NCI-H2107 treated with DMSO at 0.1 percent for 48 hours (cell line): ENCODE measurements around the gene CASP9.

Experiments
- DNase-seq: peaks from one replicate; lab custom pipeline; 2025; ENCODE audit not compliant: unreplicated experiment; lab: John Stamatoyannopoulos, UW

Gene CASP9

DNA sequence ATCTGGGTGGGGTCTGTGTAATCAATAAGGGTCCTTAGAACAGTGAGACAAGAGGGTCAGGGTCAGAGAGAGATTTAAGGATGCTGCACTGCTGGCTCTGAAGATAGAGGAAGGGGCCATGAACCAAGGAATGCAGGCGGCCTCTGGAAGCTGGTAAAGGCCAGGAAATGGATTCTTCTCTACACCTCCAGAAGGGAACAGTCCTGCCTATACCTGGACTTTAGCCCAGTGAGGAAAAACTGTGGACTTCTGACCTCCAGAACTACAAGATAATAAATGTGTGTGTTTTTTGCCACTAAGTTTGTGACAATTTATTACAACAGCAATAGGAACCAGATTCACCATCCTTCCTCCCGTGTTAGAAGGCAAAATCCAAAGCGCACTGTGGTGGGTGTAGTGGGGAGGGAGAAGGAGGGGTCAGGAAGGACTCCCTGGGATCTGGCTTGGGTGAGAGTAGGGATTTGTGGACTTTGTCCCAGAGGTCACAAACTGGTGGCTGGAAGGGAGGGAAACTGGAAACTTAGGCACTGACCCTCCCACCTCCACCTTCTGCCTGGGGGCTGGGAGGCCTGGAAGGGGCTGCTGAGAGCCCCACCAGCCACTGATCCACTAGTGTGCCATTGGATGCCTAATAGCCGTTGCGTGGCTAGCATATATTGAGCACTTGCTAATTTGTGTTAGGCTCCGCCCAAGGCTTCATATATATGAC is 72.8 kb downstream of the CASP9 start:
- no peak for DNase-seq

DNA sequence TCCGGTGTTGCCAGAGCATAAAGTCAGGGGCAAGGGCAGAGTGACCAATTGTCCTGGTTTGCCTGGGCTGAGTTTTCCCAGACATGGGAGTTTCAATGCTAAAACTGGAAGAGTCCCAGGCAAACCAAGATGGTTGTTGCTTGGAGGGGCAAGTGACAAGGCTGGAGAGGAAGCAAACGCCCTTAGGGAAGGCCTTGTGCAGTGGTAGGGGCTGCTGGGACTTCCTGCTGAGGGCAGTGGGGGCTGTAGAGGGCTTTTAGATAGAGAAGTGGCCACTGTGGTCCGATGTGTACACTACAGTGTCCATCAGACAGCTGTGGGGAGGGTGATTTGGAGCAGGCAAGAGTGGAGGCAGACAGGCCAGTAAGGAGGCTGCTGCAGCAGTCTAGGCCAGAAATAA is 74.4 kb downstream of the CASP9 start:
- no peak for DNase-seq

DNA sequence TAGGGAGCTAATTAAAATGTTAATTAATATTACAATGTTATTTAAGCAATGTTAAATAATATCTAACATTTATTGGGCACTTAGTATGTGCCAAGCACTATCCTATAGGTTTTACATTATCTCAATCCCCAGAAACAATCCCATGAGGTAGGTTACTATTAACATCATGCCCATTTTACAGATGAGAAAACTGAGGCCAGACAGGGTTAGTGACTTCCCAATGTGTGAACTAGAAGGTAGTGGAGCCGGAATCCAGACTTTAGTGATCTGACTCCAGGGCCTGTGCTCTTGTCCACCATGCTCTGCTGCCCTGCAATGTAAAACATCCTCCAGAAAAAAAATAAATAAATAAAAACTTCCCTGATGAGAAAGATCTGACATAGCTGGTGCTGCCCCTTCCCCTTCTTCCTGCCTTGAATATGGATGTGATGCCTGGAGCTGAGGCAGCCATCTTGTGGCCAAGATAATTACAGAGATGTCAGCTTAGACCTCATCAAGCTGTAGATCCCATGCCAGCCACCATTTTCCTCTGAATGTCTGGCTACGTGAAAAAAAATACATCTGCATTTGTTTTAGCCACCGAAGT is 75.0 kb downstream of the CASP9 start:
- DNase-seq, result no peak

DNA sequence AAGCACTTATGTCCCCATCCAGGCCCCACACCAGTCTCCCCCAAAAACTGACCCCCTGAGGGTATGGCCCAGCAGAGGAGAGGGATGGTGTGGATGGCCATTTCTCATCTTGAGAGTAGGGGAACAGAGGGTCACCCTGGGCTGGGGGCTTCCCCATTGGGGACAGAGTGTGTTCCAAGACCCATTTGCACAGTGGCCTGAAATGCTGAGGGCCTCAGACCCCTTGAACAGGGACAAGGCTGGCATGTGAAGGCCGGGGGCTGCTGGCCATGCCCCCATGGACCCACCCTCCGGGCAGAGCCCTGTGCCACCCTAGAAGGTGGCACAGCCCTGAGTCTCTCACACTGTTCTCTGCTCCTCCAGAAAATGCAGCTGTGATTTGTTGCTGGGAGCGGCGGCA is 77.8 kb downstream of the CASP9 start:
- no peak for DNase-seq

DNA sequence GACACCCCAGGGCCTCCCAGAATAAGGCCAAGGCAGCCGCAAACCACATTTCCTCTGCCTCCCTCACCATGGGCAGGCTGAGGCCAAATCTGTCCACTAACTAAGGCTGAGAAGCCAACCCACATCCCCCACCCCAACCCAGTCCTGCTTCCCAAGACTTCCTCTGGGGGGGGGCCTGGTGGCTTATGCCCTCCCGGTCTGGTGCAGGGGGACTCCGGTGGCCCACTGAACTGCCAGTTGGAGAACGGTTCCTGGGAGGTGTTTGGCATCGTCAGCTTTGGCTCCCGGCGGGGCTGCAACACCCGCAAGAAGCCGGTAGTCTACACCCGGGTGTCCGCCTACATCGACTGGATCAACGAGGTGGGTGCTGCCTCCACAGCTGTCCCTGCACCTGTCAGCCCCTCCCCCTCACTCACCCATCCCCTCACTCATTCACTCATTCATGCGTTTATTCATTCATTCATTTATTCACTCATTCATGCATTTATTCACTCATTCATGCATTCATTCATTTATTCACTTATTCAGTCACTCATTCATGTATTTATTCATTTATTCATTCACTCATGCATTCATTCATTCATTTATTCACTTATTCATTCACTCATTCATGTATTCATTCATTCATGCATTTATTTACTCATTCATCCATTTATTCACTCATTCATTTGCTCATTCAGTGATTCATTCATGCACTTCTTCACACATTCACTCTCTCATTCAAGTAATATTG is 78.5 kb downstream of the CASP9 start:
- DNase-seq, result no peak

DNA sequence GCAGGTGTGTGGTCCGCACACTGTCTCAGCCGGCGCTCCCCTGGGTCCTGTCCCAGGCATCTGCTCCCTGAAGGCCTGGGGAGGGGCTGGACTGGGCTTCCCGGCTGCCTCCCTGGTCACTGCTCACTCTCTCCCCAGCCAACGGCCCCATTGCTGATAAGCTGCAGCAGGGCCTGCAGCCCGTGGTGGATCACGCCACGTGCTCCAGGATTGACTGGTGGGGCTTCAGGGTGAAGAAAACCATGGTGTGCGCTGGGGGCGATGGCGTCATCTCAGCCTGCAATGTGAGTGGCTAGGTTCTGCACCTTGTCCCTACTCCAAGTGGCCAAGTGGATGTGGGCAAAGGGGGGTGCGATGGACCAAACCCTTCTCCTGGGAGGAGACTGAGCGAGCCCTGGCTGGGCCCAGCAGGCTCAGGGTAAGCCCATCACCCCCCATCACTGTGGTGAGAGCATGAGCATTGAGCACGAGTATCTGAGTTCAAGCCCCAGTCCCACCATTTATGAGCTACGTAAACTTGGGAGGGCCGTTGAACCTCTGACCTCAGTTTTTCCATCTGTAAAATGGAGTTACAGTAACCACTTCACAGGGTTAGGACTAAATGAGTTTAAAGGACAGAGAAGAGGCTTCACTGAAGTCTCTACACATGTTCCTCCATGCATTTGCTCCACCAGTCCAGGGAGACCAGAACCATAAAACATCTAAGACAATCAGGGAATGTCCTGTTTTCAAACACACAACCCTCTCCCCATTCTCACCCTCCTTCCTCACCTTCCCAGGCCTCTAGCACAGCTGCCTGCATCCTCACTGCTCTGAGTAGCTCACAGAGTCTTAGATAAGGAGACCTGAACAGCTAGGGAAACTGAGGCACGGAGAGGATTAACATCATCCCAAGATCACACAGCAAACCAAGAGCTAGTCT is 79.3 kb downstream of the CASP9 start:
- no peak for DNase-seq

DNA sequence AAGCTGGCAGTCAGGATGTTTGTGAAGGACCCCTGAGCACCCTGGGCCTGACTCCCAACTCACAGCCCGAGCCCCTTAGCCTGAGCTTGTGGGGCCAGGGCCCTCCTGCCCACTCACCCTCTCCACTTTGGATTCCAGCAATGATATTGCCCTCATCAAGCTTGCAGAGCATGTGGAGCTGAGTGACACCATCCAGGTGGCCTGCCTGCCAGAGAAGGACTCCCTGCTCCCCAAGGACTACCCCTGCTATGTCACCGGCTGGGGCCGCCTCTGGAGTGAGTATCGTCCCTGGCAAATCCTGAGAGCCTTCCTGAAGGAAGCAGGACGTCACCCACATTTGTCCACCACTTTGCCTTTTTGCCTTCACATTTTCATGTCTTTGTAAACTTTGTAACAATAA is 80.7 kb downstream of the CASP9 start:
- DNase-seq, result no peak

DNA sequence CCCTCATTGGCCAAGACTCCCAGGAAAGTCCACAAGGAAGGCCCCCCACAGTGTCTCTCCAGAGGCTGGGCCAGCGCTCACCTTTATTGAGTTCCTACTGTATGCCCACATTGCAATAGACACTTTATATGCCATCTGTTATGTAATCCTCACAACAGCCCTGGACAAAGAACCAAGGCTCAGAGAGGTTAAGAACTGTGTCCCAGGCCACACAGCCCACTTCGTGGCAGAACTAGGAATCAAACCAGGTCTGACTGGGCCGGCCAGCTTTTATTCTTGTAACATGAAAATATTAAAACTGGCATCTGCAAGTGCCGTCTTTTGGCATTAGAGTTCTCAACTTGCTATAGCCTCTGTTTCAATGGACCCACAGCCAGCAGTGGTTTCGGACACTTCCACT is 81.3 kb downstream of the CASP9 start:
- no peak for DNase-seq

DNA sequence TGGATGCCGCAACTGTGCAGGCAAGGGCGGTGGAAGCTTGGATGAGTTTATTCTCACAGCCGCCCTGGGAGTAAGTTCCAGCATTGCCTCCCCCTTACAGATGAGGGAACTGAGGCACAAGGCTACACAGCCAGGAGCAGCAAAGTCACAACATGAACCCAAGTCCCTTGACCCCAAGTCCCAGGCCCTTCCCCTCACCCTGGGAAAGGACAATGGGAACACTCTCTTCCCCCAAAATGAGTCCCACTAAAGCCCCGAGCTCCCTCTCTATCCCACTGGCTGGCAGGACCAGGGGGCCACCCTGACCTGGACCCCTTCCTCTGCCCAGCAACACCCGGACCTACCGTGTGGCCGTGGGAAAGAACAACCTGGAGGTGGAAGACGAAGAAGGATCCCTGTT is 81.9 kb downstream of the CASP9 start:
- DNase-seq, result no peak
